WERI-Rb-1 (cell line): ENCODE results near the gene ABCC1.
"Not testable (repeated sequence)": the region's sequence is repeated elsewhere in the genome, so short reads cannot be mapped to it uniquely, and the experiment has no call there.

ENCODE experiments used
- DNase-seq: peaks from one replicate; pipeline ENCODE4 v3.0.0-alpha.2; 2020
- H3K27ac ChIP-seq: fragments of 250-450 bp; sonication (Bioruptor Pico); 2 replicates; pipeline ENCODE4 v1.5.1; 2020; ENCODE audit warnings: mild to moderate bottlenecking, moderate library complexity
- H3K27me3 ChIP-seq: fragments of 250-450 bp; sonication (Bioruptor Pico); 2 replicates; pipeline ENCODE4 v1.5.1; 2021; ENCODE audit warnings: mild to moderate bottlenecking, low read depth, moderate library complexity; ENCODE audit not compliant: insufficient read depth, severe bottlenecking
- H3K36me3 ChIP-seq: fragments of 250-450 bp; sonication (Bioruptor Pico); 2 replicates; pipeline ENCODE4 v1.5.1; 2020; ENCODE audit warnings: mild to moderate bottlenecking, moderate library complexity
- H3K4me3 ChIP-seq: 2 replicates; pipeline ENCODE4 v1.5.1; 2011; ENCODE audit warnings: low read depth, mild to moderate bottlenecking, control low read depth, low read length
- H3K9me3 ChIP-seq: fragments of 250-450 bp; sonication (Bioruptor Pico); 2 replicates; pipeline ENCODE4 v1.5.1; 2021; ENCODE audit warnings: mild to moderate bottlenecking, moderate library complexity; ENCODE audit not compliant: severe bottlenecking
- TF ChIP-seq, protein P1 (sequence below): IDR thresholded peaks from 2 replicates; pipeline ENCODE4 v1.5.1; 2011; ENCODE audit warnings: low read depth, mild to moderate bottlenecking, control low read depth, inconsistent platforms, low read length

The ABCC1 gene

GRCh38 chr16:16149710-16150116, 200.3 kb downstream of the ABCC1 start:
- no peaks in the 10 kb centered on the region for H3K36me3 ChIP-seq
- TF ChIP-seq, protein P1, sequence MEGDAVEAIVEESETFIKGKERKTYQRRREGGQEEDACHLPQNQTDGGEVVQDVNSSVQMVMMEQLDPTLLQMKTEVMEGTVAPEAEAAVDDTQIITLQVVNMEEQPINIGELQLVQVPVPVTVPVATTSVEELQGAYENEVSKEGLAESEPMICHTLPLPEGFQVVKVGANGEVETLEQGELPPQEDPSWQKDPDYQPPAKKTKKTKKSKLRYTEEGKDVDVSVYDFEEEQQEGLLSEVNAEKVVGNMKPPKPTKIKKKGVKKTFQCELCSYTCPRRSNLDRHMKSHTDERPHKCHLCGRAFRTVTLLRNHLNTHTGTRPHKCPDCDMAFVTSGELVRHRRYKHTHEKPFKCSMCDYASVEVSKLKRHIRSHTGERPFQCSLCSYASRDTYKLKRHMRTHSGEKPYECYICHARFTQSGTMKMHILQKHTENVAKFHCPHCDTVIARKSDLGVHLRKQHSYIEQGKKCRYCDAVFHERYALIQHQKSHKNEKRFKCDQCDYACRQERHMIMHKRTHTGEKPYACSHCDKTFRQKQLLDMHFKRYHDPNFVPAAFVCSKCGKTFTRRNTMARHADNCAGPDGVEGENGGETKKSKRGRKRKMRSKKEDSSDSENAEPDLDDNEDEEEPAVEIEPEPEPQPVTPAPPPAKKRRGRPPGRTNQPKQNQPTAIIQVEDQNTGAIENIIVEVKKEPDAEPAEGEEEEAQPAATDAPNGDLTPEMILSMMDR = no peak
- no peaks in the 10 kb centered on the region for H3K9me3 ChIP-seq
- no peak overlapping the region for H3K4me3 ChIP-seq
- H3K27me3 ChIP-seq = no peaks in the 10 kb centered on the region
- no peak overlapping the region for H3K27ac ChIP-seq
- DNase-seq = no peak

- Histone ChIP-seq H3K36me3 (no peaks in the 10 kb centered on the region), H3K4me3 (no peak overlapping the region), H3K27ac (no peak overlapping the region), H3K9me3 (no peaks in the 10 kb centered on the region), H3K27me3 (no peaks in the 10 kb centered on the region)
- DNase-seq = no peak
- TF ChIP-seq, protein P1 = no peak
These were observed 200.9 kb downstream of the ABCC1 start for GRCh38 chr16:16150117-16150877.

DNA sequence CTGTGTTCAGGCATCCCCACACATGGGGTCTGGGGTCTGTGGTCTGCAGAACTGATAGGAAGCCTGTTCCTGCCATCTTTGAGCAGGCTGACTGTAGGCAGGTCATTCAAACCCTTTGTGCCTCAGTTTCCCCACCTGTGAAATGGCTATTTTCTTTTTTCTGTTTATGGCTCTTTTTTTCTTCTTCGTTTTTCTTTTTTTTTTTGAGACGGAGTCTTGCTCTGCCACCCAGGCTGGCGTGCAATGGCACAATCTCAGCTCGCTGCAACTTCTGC, 201.4 kb downstream of the ABCC1 start:
- H3K36me3 ChIP-seq = no peaks in the 10 kb centered on the region
- TF ChIP-seq, protein P1 = no peak
- H3K27ac ChIP-seq = no peak overlapping the region
- H3K4me3 ChIP-seq = no peak overlapping the region
- no peaks in the 10 kb centered on the region for H3K27me3 ChIP-seq
- H3K9me3 ChIP-seq = no peaks in the 10 kb centered on the region
- DNase-seq = no peak

- H3K27ac ChIP-seq = no peak overlapping the region
- no peak overlapping the region for H3K4me3 ChIP-seq
- DNase-seq = no peak
- H3K27me3 ChIP-seq = no peaks in the 10 kb centered on the region
- H3K36me3 ChIP-seq = no peaks in the 10 kb centered on the region
- H3K9me3 ChIP-seq = no peaks in the 10 kb centered on the region
- TF ChIP-seq, protein P1 = no peak
These were observed 201.9 kb downstream of the ABCC1 start for GRCh38 chr16:16151315-16151714.

DNA sequence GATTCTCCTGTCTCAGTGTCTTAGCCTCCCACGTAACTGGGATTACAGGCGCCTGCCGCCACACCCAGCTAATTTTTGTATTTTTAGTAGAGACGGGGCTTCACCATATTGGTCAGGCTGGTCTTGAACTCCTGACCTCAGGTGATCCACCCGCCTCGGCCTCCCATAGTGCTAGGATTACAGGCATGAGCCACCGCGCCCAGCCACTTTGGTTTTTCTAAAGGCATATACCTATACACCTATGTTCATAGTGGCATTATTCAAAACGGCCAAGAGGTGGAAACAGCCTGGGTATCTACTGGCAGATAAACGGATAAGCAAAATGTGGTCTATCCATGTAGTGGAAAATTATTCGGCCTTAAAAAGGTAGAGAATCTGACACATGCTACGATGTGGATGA, 203.6 kb downstream of the ABCC1 start:
- H3K9me3 ChIP-seq, H3K27me3 ChIP-seq, H3K27ac ChIP-seq, DNase-seq, H3K36me3 ChIP-seq, H3K4me3 ChIP-seq: not testable (repeated sequence)

- H3K27ac ChIP-seq = no peak overlapping the region
- TF ChIP-seq, protein P1 = no peak
- H3K27me3 ChIP-seq = no peaks in the 10 kb centered on the region
- no peak for DNase-seq
- H3K36me3 ChIP-seq = no peaks in the 10 kb centered on the region; the same call in 1 of the 2 replicates
- peaks cover 13% of the 10 kb centered on the region for H3K9me3 ChIP-seq
- no peak overlapping the region for H3K4me3 ChIP-seq
These were observed 205.0 kb downstream of the ABCC1 start for GRCh38 chr16:16154281-16154951.
